PC-3 (cell line): ENCODE measurements around the gene MROH2A. TPM values are rescaled to one million over a fixed set of nuclear protein-coding genes. Genes with fewer than 3 reads are reported as not detected.

Source experiments
- ATAC-seq: fragments of 200-7000 bp; cut with Tn5 transposase; 2 replicates; pipeline ENCODE4 v1.9.1; 2020; ENCODE audit warnings: mild to moderate bottlenecking, moderate library complexity
- BruUV-seq: library from RNA; stranded (reverse); fragments of 400-500 nt; replicated peaks from 2 replicates; lab custom pipeline; 2021; lab: Mats Ljungman, UMichigan
- CTCF ChIA-PET: fragments of 300-600 bp; sonication (Branson Sonifier 250); formaldehyde crosslinking; loops from one replicate; lab custom pipeline; 2022; ENCODE audit warnings: antibody characterized with exemption; lab: Charles Lee
- POLR2A ChIA-PET: fragments of 300-600 bp; sonication (Branson Sonifier 250); formaldehyde crosslinking; loops from one replicate; lab custom pipeline; 2022; ENCODE audit warnings: antibody characterized with exemption; ENCODE audit not compliant: unreplicated experiment; lab: Charles Lee
- DNase-seq: peaks from one replicate; pipeline ENCODE4 v3.0.0-alpha.2; 2015
- H2AFZ ChIP-seq: fragments of 300-600 bp; sonication (generic); 2 replicates; pipeline ENCODE4 v1.6.0; 2016; ENCODE audit warnings: antibody characterized with exemption, low read length
- H3F3A ChIP-seq: fragments of 300-600 bp; sonication (generic); one replicate; pipeline ENCODE4 v1.6.0; 2017; ENCODE audit warnings: antibody characterized with exemption, low read length, control low read depth, mild to moderate bottlenecking; ENCODE audit not compliant: unreplicated experiment
- H3K27ac ChIP-seq: fragments of 300-600 bp; sonication (generic); 2 replicates; pipeline ENCODE4 v1.5.1; 2016; ENCODE audit warnings: mild to moderate bottlenecking, low read length
- H3K27me3 ChIP-seq: fragments of 300-600 bp; sonication (generic); 2 replicates; pipeline ENCODE4 v1.6.1; 2016; ENCODE audit warnings: low read length, mixed read lengths
- H3K36me3 ChIP-seq: fragments of 300-600 bp; sonication (generic); 2 replicates; pipeline ENCODE4 v1.6.1; 2016; ENCODE audit warnings: low read depth, mixed run types, low read length, mixed read lengths
- H3K4me1 ChIP-seq: fragments of 300-600 bp; sonication (generic); 2 replicates; pipeline ENCODE4 v1.5.1; 2016; ENCODE audit warnings: low read length; ENCODE audit not compliant: insufficient read depth
- H3K4me2 ChIP-seq: fragments of 300-600 bp; sonication (generic); 2 replicates; pipeline ENCODE4 v1.6.0; 2016; ENCODE audit warnings: low read length
- H3K4me3 ChIP-seq: fragments of 300-600 bp; sonication (generic); 2 replicates; pipeline ENCODE4 v1.5.1; 2016; ENCODE audit warnings: mild to moderate bottlenecking, low read length, mixed read lengths
- H3K79me2 ChIP-seq: fragments of 300-600 bp; sonication (generic); 2 replicates; pipeline ENCODE4 v1.6.1; 2017; ENCODE audit warnings: low read length, mixed read lengths
- H3K9ac ChIP-seq: fragments of 300-600 bp; sonication (generic); 2 replicates; pipeline ENCODE4 v1.6.0; 2016; ENCODE audit warnings: mild to moderate bottlenecking, low read length
- H3K9me2 ChIP-seq: fragments of 300-600 bp; sonication (generic); replicated peaks from 2 replicates; pipeline ENCODE4 v1.6.1; 2016; ENCODE audit warnings: mixed run types, low read length, mixed read lengths
- H3K9me3 ChIP-seq: fragments of 300-600 bp; sonication (generic); 2 replicates; pipeline ENCODE4 v1.6.1; 2016; ENCODE audit warnings: low read length, mixed read lengths
- H4K20me1 ChIP-seq: fragments of 300-600 bp; sonication (generic); 2 replicates; pipeline ENCODE4 v1.6.1; 2016; ENCODE audit warnings: low read length, mixed read lengths
- CTCF ChIP-seq: fragments of 300-600 bp; sonication (generic); conservative IDR thresholded peaks from 2 replicates; pipeline ENCODE4 v1.5.1; 2017; ENCODE audit warnings: antibody characterized with exemption, low read depth, mild to moderate bottlenecking, low read length
- EZH2 ChIP-seq: fragments of 300-600 bp; sonication (generic); IDR thresholded peaks from one replicate; pipeline ENCODE4 v1.6.1; 2017; ENCODE audit warnings: antibody characterized with exemption, mild to moderate bottlenecking, low read length; ENCODE audit not compliant: unreplicated experiment
- EZH2phosphoT487 ChIP-seq: fragments of 300-600 bp; sonication (generic); IDR thresholded peaks from 2 replicates; pipeline ENCODE4 v1.6.1; 2018; ENCODE audit warnings: mild to moderate bottlenecking, antibody characterized with exemption, low read length, borderline replicate concordance
- intact Hi-C: fragments of 100-400 bp; cut with micrococcal nuclease; formaldehyde crosslinking; loops from 2 replicates; pipeline ENCODE4 v1.9.0; 2023
- total RNA-seq: library from RNA; depleted of rRNA; stranded (reverse); fragments of >200 nt; gene quantifications from 2 replicates; pipeline ENCODE4 v1.2.3, GENCODE V29; 2014

The MROH2A gene
- total RNA-seq, 1 experiment from 2014 or later = not detected

- CTCF ChIA-PET = no interaction called here
- intact Hi-C loops = no loop called here
- ATAC-seq (no peak), DNase-seq (no peak)
- Histone ChIP-seq H3K4me2 (no peak overlapping the region), H3K4me1 (no peaks in the 10 kb centered on the region), H3F3A (no peaks in the 10 kb centered on the region), H2AFZ (no peak overlapping the region), H3K4me3 (no peak overlapping the region), H3K9me3 (no peaks in the 10 kb centered on the region), H3K9me2 (no peaks in the 10 kb centered on the region), H3K9ac (no peak overlapping the region), H3K27ac (no peak overlapping the region), H3K27me3 (no peaks in the 10 kb centered on the region), H3K79me2 (no peaks in the 10 kb centered on the region), H4K20me1 (no peaks in the 10 kb centered on the region), H3K36me3 (no peaks in the 10 kb centered on the region)
- POLR2A ChIA-PET = no interaction called here
- BruUV-seq = no TSS peak
- TF ChIP-seq EZH2 (no peak), EZH2phosphoT487 (no peak), CTCF (no peak)
Observed at GRCh38 chr2:233779722-233780121, 1.6 kb downstream of the MROH2A start.

GRCh38 chr2:233780771-233781170 lies 2.6 kb downstream of the MROH2A start:
- peak; percentile 31 for DNase-seq
- CTCF ChIA-PET = no interaction called here
- no peak overlapping the region for H3K9ac ChIP-seq
- no peaks in the 10 kb centered on the region for H3F3A ChIP-seq
- no peaks in the 10 kb centered on the region for H4K20me1 ChIP-seq
- intact Hi-C loops = no loop called here
- POLR2A ChIA-PET = interaction anchor here (0.6 kb wide), 1 partner anchor 64 kb away, joined by 4 read pairs; no protein-coding TSS in a partner anchor
- no peaks in the 10 kb centered on the region for H3K36me3 ChIP-seq
- no peaks in the 10 kb centered on the region for H3K27me3 ChIP-seq
- no peak overlapping the region for H3K4me3 ChIP-seq
- H3K4me1 ChIP-seq = no peaks in the 10 kb centered on the region
- TF ChIP-seq EZH2phosphoT487 = no peak
- no peak for TF ChIP-seq CTCF
- no peak for TF ChIP-seq EZH2
- H3K9me3 ChIP-seq = no peaks in the 10 kb centered on the region
- H3K4me2 ChIP-seq = no peak overlapping the region
- H3K27ac ChIP-seq = no peak overlapping the region
- no peak overlapping the region for H2AFZ ChIP-seq
- ATAC-seq = peak; percentile 53
- H3K79me2 ChIP-seq = no peaks in the 10 kb centered on the region
- H3K9me2 ChIP-seq = no peaks in the 10 kb centered on the region
- BruUV-seq = no TSS peak

DNA sequence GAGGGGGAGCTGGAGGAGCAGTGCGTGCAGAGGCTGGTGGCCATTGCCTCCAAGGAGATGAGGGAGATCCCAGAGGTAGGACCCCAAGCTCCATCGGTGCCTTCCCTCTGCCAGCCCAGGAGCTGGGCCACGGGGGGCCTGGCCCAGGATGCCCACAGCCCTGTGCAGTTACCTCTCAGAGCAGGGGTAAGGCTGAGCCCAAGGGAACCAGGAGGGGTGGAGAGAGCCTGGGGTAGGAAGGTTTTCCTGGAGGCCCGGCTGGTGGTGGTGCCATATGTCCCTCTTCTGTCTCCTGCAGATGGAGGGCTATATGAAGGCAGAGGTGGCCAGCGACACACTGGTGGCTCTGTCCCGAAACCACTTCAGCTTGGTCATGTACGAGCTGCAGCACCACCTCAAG lies 11.4 kb downstream of the MROH2A start:
- intact Hi-C loops = no loop called here
- BruUV-seq = no TSS peak
- H3K9me3 ChIP-seq = no peaks in the 10 kb centered on the region
- H3K36me3 ChIP-seq = no peaks in the 10 kb centered on the region
- no peak overlapping the region for H2AFZ ChIP-seq
- ChIA-PET CTCF (no interaction called here), POLR2A (no interaction called here)
- no peaks in the 10 kb centered on the region for H3K4me1 ChIP-seq
- no peak for ATAC-seq
- H3K79me2 ChIP-seq = no peaks in the 10 kb centered on the region
- H3K27ac ChIP-seq = no peak overlapping the region
- no peaks in the 10 kb centered on the region for H3K9me2 ChIP-seq
- no peak overlapping the region for H3K9ac ChIP-seq
- TF ChIP-seq EZH2 (no peak), CTCF (no peak), EZH2phosphoT487 (no peak)
- H3K4me3 ChIP-seq = no peak overlapping the region
- H4K20me1 ChIP-seq = no peaks in the 10 kb centered on the region
- H3K27me3 ChIP-seq = no peaks in the 10 kb centered on the region
- no peak overlapping the region for H3K4me2 ChIP-seq
- H3F3A ChIP-seq = no peaks in the 10 kb centered on the region
- DNase-seq = no peak
